Spleen (tissue), 7 donors: ENCODE measurements around the gene RBM25.

Experiments used
- CTCF ChIP-seq, 11 experiments: fragments of 200-600 bp in 7 of 11; fragments of 450-650 bp in 4 of 11; sonication (generic) in 4 of 11; IDR thresholded peaks in 8 of 11; conservative IDR thresholded peaks in 3 of 11; 1 replicate in 7 of 11; 2 replicates in 4 of 11; pipeline versions ENCODE4 v1.4.0 to v1.8.0; 2016 to 2021; ENCODE audit warnings: antibody characterized with exemption in 11 of 11, inconsistent platforms in 4 of 11, mild to moderate bottlenecking in 1 of 11
- POLR2A ChIP-seq, 3 donors: fragments of 450-650 bp; IDR thresholded peaks; one replicate each; pipeline ENCODE4 v1.5.1; 2017; ENCODE audit warnings: antibody characterized with exemption in 3 of 3, mild to moderate bottlenecking in 1 of 3
- POLR2AphosphoS5 ChIP-seq, 3 donors: sonication (generic); formaldehyde crosslinking; IDR thresholded peaks; one replicate each; pipeline ENCODE4 v1.5.1; 2017; ENCODE audit warnings: antibody characterized with exemption in 3 of 3
- donor health status: DM: no; HTN: no; CAD: no; lungs with moderate emphysema.
- donor health status: DM: no; HTN: no; CAD: no.
- donor health status: DM: no; HTN: no; CAD: no.

- TF ChIP-seq CTCF (IDR thresholded peaks at IDR 0.05 in 8 of 11, conservative IDR thresholded peaks at IDR 0.05 in 3 of 11) (no peak), POLR2A (IDR thresholded peaks at IDR 0.05) (no peak), POLR2AphosphoS5 (IDR thresholded peaks at IDR 0.05) (no peak)
These were observed 36.3 kb upstream of the RBM25 start for GRCh38 chr14:73022051-73022450.
